ENCODE results near the gene APLF.
A peak's percentile ranks its signal among the peaks of the same experiment; 100 is the strongest.

APLF gene, protein sequence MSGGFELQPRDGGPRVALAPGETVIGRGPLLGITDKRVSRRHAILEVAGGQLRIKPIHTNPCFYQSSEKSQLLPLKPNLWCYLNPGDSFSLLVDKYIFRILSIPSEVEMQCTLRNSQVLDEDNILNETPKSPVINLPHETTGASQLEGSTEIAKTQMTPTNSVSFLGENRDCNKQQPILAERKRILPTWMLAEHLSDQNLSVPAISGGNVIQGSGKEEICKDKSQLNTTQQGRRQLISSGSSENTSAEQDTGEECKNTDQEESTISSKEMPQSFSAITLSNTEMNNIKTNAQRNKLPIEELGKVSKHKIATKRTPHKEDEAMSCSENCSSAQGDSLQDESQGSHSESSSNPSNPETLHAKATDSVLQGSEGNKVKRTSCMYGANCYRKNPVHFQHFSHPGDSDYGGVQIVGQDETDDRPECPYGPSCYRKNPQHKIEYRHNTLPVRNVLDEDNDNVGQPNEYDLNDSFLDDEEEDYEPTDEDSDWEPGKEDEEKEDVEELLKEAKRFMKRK

DNA sequence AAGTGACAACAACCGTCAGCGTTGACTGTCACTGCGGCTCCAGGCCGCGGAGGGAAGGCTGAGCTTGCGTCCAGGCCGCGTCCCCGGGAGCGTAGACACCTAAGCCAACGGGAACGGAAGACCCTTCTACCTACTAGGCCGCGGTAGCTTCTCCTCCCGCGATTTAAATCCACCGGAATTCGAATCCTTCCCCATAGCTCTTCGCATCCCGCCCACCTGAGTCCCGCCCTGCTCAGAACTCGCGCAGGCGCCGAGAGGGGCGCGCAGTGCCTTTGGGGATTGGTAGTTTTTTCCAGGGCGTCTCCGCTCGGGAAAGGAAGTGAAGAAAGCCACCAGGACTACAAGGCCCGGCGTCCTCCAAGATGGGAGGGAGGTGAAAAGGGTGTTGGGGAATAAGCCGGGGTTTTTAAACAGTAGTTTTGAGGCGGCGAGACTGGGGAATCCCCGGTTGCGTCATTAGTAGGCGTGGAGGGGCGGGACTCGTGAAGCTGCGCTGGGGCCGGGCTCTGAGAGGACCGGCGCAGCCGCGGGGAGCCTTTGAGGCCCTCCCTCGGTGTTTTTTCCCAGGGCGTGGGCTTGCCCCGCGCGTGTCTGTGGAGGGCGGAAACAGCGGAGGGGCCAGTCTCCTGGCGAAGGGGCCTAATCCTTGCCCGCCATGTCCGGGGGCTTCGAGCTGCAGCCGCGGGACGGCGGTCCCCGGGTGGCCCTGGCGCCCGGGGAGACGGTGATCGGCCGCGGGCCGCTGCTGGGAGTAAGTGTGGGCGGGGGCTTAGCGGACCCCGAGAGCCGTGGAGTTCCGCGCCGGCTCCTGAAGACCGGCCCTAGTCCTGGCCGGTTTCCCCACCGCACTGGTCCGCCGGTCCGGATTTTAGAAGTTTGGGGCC, at the start of gene APLF, which contains the start of gene FBXO48:
Gene APLF, plus strand, starts transcription at position 509 of the 884 bp plus-strand sequence. Its CDS starts 147 bp downstream, at position 656.
Gene FBXO48, minus strand, starts transcription at position 218 of the 884 bp plus-strand sequence. CDS start 2,149 bp downstream, outside the sequence.
- peak; percentile 99 for DNase-seq (ENCODE audit: low read depth)

DNA sequence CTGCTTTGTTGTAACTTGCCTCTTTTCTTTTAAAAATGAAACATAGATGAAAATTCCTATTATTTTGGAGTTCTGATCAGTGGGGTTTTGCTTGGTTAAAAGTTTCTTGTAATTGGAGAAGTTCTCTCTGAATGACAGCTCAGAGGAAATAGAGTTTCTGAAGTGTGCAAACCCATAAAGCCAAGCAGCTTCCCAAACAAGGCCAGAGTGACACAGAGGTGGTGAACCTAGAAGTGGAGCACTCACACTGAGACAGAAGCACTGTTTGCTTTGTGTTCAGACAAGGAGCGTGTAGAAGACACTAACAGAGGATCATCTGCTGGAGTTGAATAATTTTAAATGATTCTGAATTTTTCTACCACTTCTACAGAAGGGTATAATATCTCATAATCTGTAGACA, 49.5 kb upstream of the APLF start:
- no peak for DNase-seq (ENCODE audit: low read depth)

DNA sequence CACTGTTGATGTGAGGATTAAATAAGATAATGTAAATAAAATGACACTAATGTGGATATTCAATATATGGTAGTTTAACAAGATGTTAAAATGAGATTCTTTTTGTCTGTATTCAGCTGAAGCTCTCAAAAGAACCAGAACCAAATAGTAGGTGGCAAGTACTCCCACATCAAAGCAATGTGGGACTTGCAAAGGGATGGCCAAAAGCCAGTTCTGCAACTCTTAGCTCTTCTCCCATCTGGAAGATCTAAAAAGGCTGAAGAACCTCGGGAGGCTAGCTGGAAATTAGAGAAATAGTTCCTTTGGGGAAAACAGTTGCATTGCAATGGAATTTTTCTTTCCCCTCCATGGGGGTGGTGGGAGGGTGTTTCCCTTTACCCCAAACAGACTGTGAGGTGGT, 49.0 kb upstream of the APLF start:
- no peak for DNase-seq (ENCODE audit: low read depth)

DNA sequence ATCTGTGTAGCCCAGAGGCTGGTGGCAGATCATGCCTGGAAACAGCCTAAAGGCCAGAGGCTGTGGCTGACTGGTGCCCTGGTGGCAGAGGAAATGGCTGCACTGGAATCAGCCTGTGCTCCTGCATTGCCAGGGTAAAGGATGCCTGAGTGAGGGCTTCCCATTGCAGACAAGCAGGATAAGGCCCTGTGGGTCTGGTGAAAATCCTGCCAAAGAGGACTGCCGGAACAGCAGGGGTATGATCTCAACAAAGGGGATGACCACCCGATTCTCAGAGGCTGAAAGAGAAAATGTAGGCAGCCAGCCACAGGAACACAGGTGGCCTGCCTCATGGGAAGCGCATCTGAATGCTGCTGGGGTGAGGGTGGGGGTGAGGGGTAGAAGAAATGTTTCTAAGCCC, 48.5 kb upstream of the APLF start:
- no peak for DNase-seq (ENCODE audit: low read depth)

DNA sequence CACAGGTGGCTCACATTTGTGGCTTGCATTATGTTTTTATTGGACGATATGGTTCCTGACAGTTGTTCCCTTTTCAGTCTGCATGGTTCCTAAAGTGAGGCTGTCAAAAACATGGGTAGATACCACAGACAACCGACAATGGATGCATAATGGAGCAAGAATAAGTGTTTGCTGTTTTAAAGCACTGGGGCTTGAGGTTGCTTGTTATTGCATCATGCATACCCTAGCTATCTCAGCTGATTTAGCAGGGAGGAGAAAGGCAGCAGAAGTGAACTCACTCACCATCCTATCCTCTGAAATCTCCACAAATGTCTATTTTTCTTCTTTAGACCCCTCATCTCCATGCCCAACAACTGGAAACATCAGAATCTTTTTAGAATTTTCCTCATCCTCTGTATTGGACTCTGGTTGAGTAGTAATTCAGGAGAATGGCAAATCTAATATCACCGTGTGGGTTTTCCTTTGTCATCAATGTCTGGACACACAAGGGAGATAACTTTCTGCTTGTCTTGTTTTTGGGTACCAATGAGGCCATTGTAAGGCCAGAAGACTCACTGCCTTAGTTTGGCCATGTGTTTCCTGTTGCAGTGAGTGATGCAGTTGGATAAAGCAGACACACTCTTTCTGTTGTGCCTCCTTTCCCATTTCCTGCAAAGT, 47.0 kb upstream of the APLF start:
- peak; percentile 50 for DNase-seq (ENCODE audit: low read depth)

DNA sequence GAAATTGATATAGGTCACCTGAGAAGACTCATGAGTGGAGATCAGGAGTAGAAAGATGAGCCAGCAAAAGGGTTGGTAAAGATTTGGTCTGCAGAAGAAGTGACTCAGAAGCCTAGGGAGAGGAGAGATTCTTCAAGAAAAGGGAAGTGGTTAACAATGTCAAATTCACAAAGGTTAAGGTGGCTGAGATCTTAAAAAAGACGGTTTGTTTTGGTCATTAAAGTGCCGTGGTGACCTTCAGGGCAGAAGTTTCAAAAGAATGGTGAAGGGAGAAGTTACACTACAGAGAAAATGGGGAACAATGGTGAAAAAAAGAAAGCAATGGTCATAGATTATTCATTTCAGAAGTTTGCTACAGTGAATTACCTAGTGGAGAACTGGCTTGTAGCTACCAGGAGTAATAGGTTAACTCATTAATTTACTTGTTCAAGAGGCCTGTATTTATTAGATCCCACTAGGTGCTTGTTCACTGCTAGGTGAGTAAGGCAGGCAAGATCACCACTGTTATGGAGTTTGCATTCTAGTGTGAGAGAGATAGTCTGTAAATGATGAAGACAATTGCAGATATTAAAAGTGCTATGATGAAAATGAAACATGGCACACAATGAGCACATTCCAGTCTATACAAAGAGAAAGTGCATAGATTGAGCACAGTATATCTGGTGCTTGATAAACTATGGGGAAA, 43.3 kb upstream of the APLF start:
- no peak for DNase-seq (ENCODE audit: low read depth)

DNA sequence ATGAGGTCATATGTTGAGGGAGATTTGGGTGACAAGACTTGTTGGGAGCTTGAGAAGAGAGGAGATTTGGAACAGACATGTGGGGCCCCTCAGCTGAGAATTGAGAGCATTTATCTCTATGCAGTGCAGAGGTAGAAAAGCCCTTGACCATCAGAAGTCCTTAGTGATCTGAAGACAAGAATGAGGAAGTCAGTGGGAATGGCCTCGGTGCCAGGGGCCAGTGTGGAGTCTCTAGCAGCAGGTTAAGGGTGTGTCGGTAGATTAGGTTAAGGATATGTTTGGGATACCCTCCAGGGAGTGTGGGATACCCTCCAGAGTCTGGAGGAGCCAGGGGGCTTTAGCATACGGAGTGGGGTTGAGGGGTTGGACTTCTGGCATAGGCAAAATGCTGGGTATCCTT, 41.9 kb upstream of the APLF start:
- DNase-seq (ENCODE audit: low read depth) = no peak

DNA sequence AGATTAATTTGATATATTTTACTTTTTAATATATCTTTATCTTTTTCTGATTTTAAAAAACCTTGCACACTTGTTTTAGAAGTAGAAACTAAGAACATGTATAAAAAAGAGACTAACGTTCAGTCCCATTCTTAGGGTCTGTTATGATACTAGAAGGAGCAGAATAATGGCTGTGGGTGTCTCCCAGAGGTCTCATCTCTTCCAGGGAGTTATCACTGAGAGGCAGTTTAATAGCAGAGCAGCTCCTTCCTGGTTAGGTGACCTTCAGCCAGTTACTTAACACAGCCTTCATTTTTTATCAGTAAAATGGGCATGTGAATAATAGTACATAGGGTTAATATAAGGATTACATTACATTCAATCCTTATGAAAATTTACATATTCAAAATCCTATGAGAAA, 40.9 kb upstream of the APLF start:
- no peak for DNase-seq (ENCODE audit: low read depth)

DNA sequence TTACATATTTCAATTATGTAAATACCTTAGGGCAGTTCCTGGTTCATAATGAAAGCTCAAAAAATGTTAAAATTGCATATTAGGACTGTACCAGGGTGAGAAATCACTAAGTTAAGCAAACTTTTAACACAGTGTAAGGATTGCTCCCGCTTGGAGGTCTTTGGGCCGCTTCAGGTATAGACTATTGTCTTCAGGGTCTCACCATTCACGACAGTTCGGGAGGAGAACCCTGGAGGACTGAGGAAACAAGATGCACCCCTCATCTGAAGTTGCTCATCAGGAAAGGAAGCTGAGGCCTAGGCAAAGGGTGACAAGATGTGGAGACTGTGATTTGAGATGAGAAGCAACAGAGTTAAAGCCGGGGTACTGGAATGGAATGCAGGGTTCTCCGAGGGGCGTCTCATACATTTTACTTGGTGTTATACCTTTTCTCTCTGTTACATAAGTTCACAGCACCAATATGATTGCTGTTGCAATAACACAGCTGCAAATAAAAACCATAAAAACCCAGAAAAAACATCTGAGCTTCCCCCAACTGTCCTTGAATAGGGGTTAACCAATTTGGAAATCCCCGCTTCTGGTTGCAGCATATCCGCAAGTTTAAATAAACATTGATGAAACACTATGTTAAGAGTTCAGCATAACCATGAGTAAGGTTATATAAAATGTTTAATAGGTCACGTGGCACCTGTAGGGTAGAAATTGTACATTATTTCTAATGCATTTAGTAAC, 40.4 kb upstream of the APLF start:
- DNase-seq (ENCODE audit: low read depth) = peak; percentile 76

DNA sequence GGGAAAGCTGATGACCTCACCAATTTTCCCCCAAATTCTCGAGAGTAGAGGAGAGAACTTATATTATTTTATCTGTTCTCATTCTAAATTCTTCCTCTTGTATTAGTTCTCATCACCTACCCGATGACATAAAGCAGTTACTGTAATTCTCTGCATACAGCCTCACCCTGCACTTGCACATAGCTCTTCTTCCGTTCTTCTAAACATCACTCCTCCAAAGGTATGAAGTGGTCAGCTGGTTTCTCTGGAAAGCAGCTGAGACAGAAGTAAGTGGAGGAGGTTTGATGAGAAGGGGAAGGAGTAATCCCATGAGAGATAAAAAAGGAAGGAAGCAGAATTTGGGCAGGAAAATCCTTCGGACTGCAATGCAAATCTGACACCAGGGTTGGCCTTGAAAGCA, 39.3 kb upstream of the APLF start:
- DNase-seq (ENCODE audit: low read depth) = peak; percentile 70

DNA sequence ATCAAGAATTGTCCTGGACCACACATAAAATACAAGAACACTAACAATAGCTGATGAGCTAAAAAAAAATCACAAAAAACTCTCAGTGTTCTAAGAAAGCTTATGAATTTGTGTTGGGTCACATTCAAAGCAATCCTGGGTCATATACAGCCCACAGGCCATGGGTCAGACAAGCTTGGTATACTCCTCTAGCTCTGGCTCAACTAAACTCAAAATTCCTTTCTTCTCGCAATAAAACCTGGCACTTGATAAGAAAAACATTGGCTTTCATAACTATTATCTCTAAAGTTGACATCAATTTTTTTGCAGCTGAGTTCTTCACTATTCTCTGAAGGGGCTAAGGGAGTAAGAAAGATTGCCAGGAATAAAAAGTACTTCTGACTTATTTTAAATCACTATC, 38.6 kb upstream of the APLF start:
- peak; percentile 52 for DNase-seq (ENCODE audit: low read depth)

DNA sequence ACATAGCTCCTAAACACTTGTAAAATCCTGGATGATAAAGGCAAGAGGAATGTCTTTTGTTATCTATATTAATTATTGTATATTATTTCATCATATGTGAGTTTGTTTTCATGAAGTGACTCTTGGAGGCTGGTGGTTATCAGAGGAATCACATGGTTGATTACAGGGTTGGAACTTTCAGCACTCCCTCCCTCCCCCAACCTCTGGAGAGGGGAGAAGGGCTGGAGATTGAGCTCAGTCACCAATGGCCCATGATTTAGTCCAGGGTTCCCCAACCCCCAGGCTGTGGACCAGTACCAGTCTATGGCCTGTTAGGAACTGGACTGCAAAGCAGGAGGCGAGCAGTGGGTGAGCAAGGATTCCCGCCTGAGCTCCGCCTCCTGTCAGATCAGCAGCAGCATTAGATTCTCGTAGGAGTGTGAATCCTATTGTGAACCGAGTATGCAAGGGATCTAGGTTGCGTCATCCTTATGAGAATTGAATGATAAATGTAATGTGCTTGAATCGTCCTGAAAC, 38.0 kb upstream of the APLF start:
- peak; percentile 78 for DNase-seq (ENCODE audit: low read depth)

DNA sequence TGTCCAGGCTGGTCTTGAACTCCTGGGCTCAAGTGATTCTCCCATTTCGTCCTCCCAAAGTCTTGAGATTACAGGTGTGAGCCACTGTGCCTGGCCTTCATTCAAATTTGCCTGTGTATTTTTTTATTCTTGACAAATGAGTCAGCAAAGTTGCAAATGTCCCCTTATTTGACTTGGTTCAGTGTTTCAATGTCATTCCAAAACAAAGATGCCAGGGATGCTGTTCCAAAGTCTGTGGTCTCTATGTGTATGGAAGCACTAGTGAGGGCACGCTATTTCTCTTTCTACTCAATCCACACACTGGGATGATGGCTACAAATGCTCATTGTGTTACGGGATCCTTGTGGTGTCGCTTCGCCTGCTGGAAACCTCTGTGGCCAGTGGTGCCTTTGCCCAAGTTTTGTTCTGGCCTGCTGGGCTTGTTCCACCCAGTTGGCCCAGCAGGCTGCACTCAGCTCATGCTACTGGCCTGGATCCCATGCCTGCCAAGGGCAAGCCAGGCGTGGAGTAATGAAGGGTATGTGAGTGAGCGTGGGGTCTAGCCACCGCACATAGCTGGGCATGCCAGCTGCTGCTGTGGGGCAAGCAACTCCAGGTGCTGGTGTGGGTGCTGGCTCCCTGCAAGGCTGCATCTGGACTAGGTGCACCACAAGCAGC, 35.9 kb upstream of the APLF start:
- no peak for DNase-seq (ENCODE audit: low read depth)

DNA sequence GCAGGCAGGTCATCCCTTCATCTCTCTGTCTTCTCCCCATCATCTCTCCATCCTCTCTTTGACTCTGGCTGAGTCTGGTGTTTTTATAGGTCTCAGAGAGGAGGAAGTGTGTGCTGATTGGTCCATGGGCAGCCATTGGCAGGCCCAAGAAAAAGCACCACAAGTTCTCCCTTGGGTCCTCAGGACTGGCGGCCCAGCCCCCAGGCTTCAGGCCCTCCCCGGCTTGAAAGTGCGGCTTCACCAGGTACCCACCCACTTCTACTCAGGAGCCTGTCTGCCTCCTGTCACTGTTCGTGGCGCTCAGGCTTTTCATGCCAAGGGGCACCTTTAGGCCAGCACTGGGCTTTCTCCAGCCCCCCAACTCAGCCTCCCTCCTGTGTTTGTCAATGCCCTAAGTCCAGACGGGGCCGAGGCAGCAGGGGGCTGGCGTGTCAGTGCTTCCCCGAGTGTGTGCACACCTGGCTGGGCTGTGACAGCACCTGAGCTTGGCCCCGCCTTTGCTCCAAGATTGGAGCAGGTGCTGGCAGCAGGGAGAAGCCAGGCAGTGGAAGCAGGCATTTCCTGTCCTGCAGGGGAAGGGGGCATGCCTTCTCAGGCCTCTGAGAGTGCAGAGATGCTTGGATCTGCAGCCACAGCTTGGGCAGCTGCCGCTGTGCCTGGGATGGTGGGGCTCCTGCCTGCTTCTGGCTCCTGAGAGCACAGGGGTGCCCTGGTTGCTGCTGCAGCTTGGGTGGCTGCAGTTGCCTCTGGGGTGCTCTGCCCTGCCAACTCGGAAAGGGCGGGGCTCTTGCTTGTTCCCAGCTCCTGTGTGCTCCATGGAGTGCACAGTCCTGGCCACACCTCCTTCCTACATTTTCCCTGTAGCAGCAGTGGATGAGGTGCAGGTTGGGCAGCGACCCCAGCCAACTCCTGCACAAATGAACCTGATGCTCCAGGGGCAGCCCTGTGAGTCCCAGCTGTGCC, 34.4 kb upstream of the APLF start:
- DNase-seq (ENCODE audit: low read depth) = no peak

DNA sequence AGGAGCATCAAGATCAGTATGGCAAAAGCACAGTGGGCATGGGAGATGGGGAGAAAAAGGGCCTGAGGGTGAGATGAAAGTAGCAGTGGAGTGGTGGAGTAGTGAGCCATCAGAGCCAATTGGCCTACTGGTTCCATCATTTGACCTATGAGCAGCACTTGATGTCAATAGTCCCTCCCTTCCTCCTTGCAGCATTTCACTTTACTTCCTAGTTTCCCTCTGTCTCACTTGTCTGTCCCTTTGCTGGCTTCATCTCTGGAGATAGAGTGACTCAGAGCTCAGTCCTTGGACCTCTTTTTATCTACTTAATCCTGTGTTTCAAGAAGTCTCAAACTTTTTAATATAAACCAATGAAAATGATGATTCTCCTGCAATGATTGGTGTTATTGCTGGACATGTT, 32.4 kb upstream of the APLF start:
- no peak for DNase-seq (ENCODE audit: low read depth)

DNA sequence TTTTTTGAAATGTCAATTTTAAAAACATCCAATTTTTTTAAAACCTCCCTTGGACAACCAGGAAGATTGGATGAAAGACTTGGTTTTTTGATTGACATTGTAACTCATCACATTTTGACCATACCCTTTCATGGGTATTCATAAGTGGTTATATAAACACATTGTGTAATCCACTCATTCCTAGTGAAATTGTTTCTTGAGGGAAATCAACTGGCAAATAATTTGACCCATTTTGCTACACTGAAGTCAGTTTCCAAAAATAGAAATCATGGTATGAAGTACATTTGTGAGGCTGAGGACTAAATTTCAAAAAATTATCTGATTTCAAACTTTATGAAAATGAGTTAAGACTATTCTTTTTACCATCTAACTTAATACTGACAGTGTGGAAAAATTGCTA, 31.8 kb upstream of the APLF start:
- peak; percentile 66 for DNase-seq (ENCODE audit: low read depth)

DNA sequence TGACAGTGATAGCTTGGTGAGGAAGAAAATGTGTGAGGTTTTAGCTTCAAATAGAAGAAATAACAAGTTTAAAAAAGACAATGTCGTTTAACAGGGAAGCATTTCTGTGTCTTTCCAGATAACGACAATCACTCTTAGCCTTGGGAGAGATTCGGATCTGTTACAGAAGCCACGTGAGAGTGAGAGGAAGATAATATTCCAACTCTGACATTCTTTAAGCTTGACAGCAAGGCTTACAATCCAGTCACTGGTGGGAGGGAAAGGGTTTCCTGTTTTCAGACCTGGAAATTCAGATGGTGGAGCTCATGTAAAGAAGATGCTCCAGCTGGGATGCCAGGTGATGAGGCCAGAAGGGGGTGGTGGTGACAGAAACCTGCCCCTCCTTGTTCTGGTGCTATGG, 31.1 kb upstream of the APLF start:
- peak; percentile 71 for DNase-seq (ENCODE audit: low read depth)

DNA sequence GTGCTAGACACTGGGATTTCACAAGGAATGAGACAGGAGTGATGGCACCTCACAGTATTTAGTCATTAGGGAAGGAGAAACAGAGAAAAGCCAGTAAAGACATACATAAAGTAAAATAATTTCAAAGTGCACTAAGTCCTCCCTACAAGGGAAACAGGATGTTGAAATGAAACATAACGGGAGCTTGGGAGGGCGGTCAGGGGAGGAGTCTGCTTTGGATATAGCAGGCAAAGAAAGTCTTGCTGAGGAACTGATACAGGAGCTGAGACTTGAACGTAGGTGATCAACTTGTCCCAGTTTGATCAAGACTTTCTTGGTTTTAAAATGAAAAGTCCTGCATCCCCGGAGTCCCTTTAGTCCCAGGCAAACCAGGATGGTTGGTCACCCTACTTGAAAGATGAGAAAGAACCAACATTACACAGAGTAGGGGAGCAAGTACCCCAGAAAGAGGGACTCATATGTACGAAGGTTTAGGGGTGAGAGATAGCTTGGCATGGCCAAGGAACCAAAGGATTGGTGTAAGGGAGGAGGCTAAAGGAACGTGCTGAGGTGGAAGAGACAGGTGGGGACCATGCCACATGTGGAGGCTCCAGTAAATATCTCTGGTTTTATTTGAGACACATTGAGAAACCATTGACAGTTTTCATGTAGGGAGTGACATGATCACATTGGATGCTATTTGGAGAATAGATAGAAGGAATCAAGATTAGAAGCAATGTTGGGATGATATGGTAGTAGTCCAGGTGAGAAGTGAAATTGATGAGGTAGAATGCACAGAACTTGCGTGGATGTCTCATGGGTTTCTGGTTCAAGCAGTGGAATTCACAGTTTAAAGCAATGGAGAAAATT, 28.7 kb upstream of the APLF start:
- peak; percentile 24 for DNase-seq (ENCODE audit: low read depth)
